Motor neuron (in vitro differentiated cells): ENCODE data around the gene CREB3L4. TPM values are rescaled to one million over a fixed set of nuclear protein-coding genes. Genes with fewer than 3 reads are reported as not detected.
"Not testable (repeated sequence)": the region's sequence is repeated elsewhere in the genome, so short reads cannot be mapped to it uniquely, and the experiment has no call there.

Experiments used
- ATAC-seq, 8 experiments: fragments of 200-7000 bp; cut with Tn5 transposase; replicated peaks in 6 of 8; 2 replicates each; pipeline ENCODE4 v1.8.0; 2021; ENCODE audit warnings: mild to moderate bottlenecking in 8 of 8, moderate library complexity in 8 of 8
- H3K27ac ChIP-seq, 2 donors: fragments of 250-450 bp; sonication (Bioruptor Pico); 2 replicates each; pipeline ENCODE4 v1.9.0; 2021; ENCODE audit warnings: antibody characterized with exemption in 2 of 2, mild to moderate bottlenecking in 2 of 2, moderate library complexity in 1 of 2
- H3K4me1 ChIP-seq, 2 donors: fragments of 250-450 bp; sonication (Bioruptor Pico); replicated peaks in 1 of 2; 2 replicates each; pipeline ENCODE4 v1.6.1; 2021; ENCODE audit warnings: antibody characterized with exemption in 2 of 2, mild to moderate bottlenecking in 2 of 2, moderate library complexity in 1 of 2
- H3K4me3 ChIP-seq, 5 donors: fragments of 250-450 bp; sonication (Bioruptor Pico); 2 replicates each; pipeline ENCODE4 v1.9.0; 2021; ENCODE audit warnings: antibody characterized with exemption in 5 of 5, mild to moderate bottlenecking in 5 of 5, moderate library complexity in 4 of 5
- WGBS, 10 experiments: fragments of 450-650 bp; shearing (Covaris generic); methylation state at CpG; one replicate each; pipeline ENCODE4 v1.0.0; 2022; 5-methylcytosine and 5-hydroxymethylcytosine counted together
- in situ Hi-C, 9 experiments: fragments of 400-800 bp; cut with MboI; loops; one replicate each; pipeline ENCODE4 v1.15.0; 2021; ENCODE audit warnings: low sequenced_read_pairs in 9 of 9, low pct_unique_long_range_greater_than_20kb in 2 of 9; ENCODE audit not compliant: unreplicated experiment in 9 of 9
- total RNA-seq, 8 experiments: library from RNA; unstranded; fragments of 300-600 nt; gene quantifications; 2 replicates each; pipeline versions ENCODE4 v1.2.3 to v1.2.4, GENCODE V29; 2022

The CREB3L4 gene
- total RNA-seq, 8 experiments from 2014 or later = 7.1 to 30.0 (median 19.5) TPM

DNA sequence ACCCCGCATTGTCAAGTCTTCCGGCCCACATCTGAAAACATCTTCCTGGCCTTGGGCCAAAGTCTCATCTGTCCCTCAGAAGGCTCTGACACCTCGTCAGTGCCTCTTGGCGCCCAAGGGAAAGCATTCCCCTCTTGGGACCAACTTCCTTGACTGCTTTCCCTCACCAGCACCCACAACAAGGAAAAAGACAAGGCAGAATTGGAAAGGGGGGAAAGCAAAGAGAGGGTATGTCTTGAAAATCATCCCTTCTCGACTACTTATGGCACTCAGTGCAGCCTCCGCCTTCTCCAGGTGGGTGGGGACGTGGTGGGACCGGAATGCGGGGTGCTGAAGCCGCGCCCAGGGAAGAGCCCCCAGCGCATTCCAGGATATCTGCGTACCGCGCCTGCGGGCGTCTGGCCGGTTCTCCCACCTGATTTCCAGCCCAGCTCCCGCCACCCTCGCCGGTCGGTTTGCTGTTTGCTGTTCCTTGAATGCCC is 3.8 kb upstream of the CREB3L4 start:
- Histone ChIP-seq H3K27ac (peak overlapping the region; percentile 54 to 82), H3K4me1 (peaks cover 28 to 31% of the 10 kb centered on the region in 2 donors), H3K4me3 (peak overlapping the region; percentile 61 to 81 (median 77))
- peak; percentile 1 to 19 (median 5) for ATAC-seq
- WGBS, 10 experiments = 0 to 11% (median 3%) methylated on average over 3 to 10 of the region's 22 CpGs; no CpG with 5 or more reads in 1 of the 10 experiments
- in situ Hi-C loops = loop anchor here in 1 of 9 experiments (25.0 kb wide), 1 partner anchor 302 kb away; the partner anchor contains the start of genes ILF2 and SNAPIN

DNA sequence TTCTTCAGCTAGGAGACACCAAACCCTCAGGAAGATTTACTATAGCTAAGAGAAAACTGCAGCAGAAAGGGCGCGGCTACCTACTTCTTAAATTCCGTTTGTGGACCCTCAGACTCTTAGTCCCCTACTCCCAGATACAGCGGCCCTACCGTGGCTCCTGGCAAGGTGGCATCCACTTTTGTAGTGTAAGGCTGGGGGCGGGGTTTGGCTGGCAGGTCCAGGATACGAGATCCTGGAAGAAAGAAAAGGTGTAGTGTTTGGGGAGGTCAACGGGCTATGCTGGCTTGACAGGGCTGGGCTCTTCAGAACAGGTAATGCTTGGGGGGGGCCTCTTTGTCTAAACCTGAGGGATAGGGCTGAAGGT is 280 bp downstream of the CREB3L4 start:
- 0 to 32% (median 9%) methylated on average over 1 to 8 of the region's 8 CpGs; no CpG with 5 or more reads in 4 of the 10 experiments for WGBS, 10 experiments
- peak overlapping the region; percentile 43 to 64 (median 54) for H3K4me3 ChIP-seq
- ATAC-seq = no peak
- peaks cover 14 to 15% of the 10 kb centered on the region in 2 donors for H3K4me1 ChIP-seq
- in situ Hi-C loops = loop anchor here in 1 of 9 experiments (25.0 kb wide), 1 partner anchor 306 kb away; the partner anchor contains the start of genes ILF2 and SNAPIN
- peak overlapping the region; percentile 73 to 83 for H3K27ac ChIP-seq

DNA sequence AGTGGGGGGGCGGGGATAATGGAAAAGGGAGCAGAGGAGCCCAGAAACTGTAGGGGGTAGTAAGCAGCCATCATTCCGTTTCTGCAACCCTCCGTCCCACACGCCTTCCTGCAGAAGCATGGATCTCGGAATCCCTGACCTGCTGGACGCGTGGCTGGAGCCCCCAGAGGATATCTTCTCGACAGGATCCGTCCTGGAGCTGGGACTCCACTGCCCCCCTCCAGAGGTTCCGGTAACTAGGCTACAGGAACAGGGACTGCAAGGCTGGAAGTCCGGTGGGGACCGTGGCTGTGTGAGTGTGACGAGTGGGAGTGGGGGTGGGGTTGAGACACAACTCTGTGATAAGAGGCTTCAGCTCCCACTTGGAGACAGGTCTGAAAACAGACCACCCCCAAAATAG is 706 bp downstream of the CREB3L4 start:
- 40 to 69% (median 43%) methylated on average over 1 to 8 of the region's 13 CpGs; no CpG with 5 or more reads in 6 of the 10 experiments for WGBS, 10 experiments
- Histone ChIP-seq H3K27ac (peak overlapping the region; percentile 73 to 83), H3K4me1 (peaks cover 14 to 15% of the 10 kb centered on the region in 2 donors), H3K4me3 (peak overlapping the region; percentile 43 to 64 (median 54))
- no peak for ATAC-seq
- in situ Hi-C loops = loop anchor here in 1 of 9 experiments (25.0 kb wide), 1 partner anchor 306 kb away; the partner anchor contains the start of genes ILF2 and SNAPIN

DNA sequence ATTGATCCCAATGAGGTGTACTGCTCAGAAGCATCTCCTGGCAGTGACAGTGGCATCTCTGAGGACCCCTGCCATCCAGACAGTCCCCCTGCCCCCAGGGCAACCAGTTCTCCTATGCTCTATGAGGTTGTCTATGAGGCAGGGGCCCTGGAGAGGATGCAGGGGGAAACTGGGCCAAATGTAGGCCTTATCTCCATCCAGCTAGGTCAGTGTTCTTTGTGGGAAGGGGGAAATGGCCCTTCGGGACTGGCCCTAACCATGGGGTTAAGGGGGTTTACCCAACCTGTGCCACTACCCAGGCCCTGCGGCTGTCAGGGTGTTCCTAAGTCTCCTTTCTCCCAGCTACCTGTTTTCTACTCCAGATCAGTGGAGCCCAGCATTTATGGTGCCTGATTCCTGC is 1.3 kb downstream of the CREB3L4 start:
- Histone ChIP-seq H3K4me1 (peaks cover 14 to 15% of the 10 kb centered on the region in 2 donors), H3K27ac (no peak overlapping the region), H3K4me3 (peak overlapping the region in 3 of 5 donors; percentile 52 to 64 (median 54))
- no peak for ATAC-seq
- 100% methylated on average over 1 to 2 of the region's 2 CpGs; no CpG with 5 or more reads in 7 of the 10 experiments for WGBS, 10 experiments
- in situ Hi-C loops = loop anchor here in 1 of 9 experiments (25.0 kb wide), 1 partner anchor 307 kb away; the partner anchor contains the start of genes ILF2 and SNAPIN

DNA sequence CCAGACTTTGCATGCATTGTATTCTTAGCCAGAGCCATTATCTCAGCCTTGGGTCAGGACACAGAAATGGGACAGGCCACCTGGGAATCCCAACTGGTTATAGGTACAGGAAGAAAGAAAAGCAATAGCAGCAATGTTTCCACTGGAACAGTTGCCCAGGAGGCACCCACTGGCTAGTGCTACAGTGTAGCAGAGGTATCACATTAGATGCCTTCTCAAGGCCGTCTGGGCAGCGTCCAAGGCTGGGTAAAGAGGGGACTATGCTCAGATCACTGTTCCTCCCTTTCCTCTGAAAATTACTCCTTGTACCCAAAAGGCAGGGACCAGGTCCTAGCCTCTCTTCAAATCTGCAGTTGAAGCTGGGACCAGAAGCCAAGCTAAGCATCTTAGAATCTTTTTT is 2.6 kb downstream of the CREB3L4 start:
- 70 to 100% (median 91%) methylated on average over 1 to 2 of the region's 2 CpGs; no CpG with 5 or more reads in 4 of the 10 experiments for WGBS, 10 experiments
- ATAC-seq = no peak
- Histone ChIP-seq H3K4me1 (peaks cover 7 to 9% of the 10 kb centered on the region in 2 donors), H3K27ac (no peak overlapping the region), H3K4me3 (no peak overlapping the region)
- in situ Hi-C loops = loop anchor here in 2 of 9 experiments (10.0 to 25.0 kb wide), 2 partner anchors 296 to 308 kb away; partner anchors contain the start of genes ILF2 (in 2 of the 2), NPR1 (in 1 of the 2) and SNAPIN (in 1 of the 2)

DNA sequence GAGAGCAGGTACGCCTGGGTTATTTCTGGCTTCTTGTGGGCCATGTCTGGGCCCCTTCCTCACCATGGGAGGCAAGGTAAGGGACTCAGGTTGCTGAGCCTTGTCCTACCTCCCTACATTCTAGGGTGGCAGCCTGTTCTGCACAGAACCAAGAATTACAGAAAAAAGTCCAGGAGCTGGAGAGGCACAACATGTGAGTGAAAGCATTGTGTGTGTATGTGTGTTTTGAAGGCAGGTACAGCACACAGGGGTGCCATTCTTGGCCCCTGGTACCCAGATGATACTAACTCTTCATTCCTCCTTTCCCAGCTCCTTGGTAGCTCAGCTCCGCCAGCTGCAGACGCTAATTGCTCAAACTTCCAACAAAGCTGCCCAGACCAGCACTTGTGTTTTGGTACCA is 5.4 kb downstream of the CREB3L4 start:
- no peak for ATAC-seq
- peaks cover 12 to 17% of the 10 kb centered on the region in 2 donors for H3K4me1 ChIP-seq
- in situ Hi-C loops = loop anchor here in 2 of 9 experiments (10.0 to 25.0 kb wide), 2 partner anchors 298 to 311 kb away; partner anchors contain the start of genes ILF2 (in 2 of the 2), NPR1 (in 1 of the 2) and SNAPIN (in 1 of the 2)
- 60 to 100% (median 100%) methylated on average over 1 to 3 of the region's 3 CpGs; no CpG with 5 or more reads in 3 of the 10 experiments for WGBS, 10 experiments
- H3K4me3 ChIP-seq = no peak overlapping the region
- no peak overlapping the region for H3K27ac ChIP-seq

DNA sequence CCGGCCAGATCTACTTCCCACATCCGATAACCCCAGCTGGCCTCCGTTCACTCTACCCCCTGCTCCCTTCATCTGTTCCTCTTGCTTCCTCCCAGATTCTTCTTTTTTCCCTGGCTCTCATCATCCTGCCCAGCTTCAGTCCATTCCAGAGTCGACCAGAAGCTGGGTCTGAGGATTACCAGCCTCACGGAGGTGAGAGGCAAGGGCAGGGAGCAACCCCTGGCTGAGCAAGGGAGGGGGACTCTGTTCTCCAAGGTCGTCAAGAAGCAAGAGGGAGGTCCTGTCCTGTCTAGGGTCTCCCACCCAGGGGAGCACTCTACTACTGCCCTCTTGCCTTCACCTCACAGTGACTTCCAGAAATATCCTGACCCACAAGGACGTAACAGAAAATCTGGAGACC is 5.8 kb downstream of the CREB3L4 start:
- ATAC-seq = no peak
- Histone ChIP-seq H3K4me3 (no peak overlapping the region), H3K4me1 (peaks cover 10 to 17% of the 10 kb centered on the region in 2 donors), H3K27ac (no peak overlapping the region)
- WGBS, 10 experiments = 79 to 100% (median 89%) methylated on average over 1 to 7 of the region's 7 CpGs; no CpG with 5 or more reads in 3 of the 10 experiments
- in situ Hi-C loops = loop anchor here in 2 of 9 experiments (10.0 to 25.0 kb wide), 2 partner anchors 299 to 311 kb away; partner anchors contain the start of genes ILF2 (in 2 of the 2), NPR1 (in 1 of the 2) and SNAPIN (in 1 of the 2)

DNA sequence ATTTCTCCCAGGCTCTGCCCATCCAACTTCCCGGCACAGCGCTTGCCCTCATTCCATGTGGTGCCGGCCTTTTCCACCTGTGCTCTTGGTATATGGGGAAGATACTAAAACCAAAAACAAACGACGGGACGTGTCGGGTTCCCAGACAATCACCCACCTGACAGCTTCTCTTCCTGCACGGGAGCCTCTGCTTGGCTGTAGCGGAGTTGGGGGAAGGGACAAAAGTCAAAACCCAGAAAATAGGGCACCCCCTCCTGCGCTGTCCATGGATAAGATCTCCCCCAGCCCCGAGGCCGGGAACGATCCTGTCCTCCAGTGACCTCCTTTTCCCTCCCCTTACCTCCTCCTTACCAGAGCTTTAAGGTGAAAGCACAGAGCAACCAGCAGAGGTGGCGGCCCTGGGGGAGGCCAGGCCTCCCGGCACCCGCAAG is 9.1 kb downstream of the CREB3L4 start:
- in situ Hi-C loops = loop anchor here in 6 of 9 experiments (10.0 to 25.0 kb wide), 5 partner anchors 290 to 615 kb away; partner anchors contain the start of genes NPR1 (in 3 of the 6), ILF2 (in 2 of the 6), S100A9 (in 1 of the 6) and SNAPIN (in 1 of the 6)
- peak overlapping the region; percentile 85 to 91 for H3K27ac ChIP-seq
- WGBS, 10 experiments = 0 to 11% (median 0%) methylated on average over 1 to 16 of the region's 16 CpGs; no CpG with 5 or more reads in 2 of the 10 experiments

DNA sequence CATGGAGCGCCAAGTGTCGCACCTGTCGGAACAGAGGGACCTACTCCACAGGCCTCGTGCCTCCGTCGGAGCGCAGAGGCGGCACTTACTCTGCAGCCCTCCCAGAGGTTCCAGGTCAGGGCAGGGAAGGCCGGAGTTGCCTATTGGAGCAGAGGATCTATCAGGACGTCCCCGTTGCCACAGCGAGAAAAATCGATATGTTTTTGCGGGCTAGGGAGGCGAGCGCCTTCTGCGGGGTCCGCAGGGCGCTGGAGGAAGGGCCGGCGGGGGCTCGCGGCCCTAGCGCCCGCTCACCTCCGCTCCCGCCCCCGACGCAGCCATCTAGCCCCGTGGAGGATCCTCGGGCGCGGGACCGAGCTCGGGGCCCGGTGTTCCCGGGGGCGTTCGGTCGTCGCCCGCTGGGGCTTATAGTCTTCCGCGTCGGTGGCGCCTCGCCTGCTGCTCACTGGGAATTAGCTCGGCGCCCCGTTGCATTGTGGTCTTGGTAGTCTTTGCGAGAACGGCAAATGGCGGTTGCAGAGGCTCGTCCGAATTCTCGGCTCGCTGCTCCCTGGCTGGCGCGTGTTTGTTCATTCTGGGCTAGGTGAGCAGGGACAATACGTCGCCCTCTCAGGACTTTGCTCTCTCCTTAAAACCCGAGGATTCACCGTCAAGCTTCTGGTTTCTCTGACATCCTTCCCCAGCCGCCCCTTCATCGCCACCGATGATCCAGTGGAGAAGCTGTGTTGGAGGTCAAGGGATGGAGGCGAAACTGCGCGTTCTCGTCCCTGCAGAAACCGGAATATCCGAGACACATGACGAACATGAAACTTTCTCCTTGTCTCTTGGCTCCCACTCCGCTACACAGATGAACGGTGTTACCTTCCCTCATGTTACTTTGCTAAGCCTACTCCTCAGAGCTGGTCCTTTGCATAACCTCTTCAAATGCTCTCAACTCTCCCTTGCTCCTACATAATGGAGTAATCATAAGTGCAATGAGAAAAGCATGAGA is 9.8 kb downstream of the CREB3L4 start, which contains the start of gene JTB:
TSS of gene JTB (minus strand) at position 425 of the 991 bp plus-strand sequence. CDS start at position 3, 422 bp downstream.
- in situ Hi-C loops = loop anchor here in 6 of 9 experiments (10.0 to 25.0 kb wide), 5 partner anchors 290 to 615 kb away; partner anchors contain the start of genes NPR1 (in 3 of the 6), ILF2 (in 2 of the 6), S100A9 (in 1 of the 6) and SNAPIN (in 1 of the 6)
- H3K4me3 ChIP-seq = peak within 1 kb of the TSS; percentile 53 to 95 (median 83)
- peaks cover 8 to 19% of the 10 kb centered on the region in 2 donors for H3K4me1 ChIP-seq
- 0 to 13% (median 0%) methylated on average over 2 to 35 of the region's 75 CpGs for WGBS, 10 experiments
- ATAC-seq = peak; percentile 88 to 93 (median 92)
- peak within 1 kb of the TSS; percentile 85 to 91 for H3K27ac ChIP-seq

More for the DNA sequence above, 9.1 kb downstream of the CREB3L4 start:
- Histone ChIP-seq H3K4me1 (peaks cover 8 to 19% of the 10 kb centered on the region in 2 donors), H3K4me3 (peak overlapping the region; percentile 53 to 95 (median 83))
- peak in 1 of 8 experiments; percentile 10 for ATAC-seq

DNA sequence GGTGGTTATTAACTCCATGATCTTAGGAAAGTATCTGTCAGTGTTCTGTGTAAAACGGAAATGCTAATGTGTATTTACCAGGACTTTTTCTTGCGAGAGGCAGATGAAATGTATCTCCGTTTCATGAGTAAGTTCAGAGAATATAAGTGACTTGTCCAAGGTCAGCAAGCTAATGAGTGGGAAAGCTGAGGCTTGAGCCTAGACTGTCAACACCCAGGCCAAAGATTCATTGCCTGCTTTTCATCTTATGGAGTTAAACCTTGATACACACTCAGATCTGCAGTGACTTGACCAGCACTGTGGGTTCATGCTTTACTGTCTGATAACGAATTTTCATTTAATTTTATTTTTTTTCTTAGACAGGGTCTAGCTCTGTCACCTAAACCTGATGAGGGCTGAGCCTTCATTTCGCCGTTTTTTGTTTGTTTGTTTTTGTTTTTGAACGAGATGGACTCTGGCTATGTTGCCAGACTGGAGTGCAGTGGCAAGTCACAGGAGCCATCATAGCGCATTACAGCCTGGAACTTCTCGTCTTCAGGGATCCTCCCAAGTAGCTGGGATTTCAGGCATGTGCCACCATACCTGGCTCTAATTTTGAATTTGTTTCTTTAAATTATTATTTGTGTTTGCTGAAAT is 10.7 kb downstream of the CREB3L4 start:
- WGBS, 10 experiments = 39 to 76% (median 63%) methylated on average over 2 to 9 of the region's 9 CpGs
- in situ Hi-C loops = loop anchor here in 6 of 9 experiments (10.0 to 25.0 kb wide), 5 partner anchors 291 to 616 kb away; partner anchors contain the start of genes NPR1 (in 3 of the 6), ILF2 (in 2 of the 6), S100A9 (in 1 of the 6) and SNAPIN (in 1 of the 6)
- no peak overlapping the region for H3K27ac ChIP-seq
- H3K4me3 ChIP-seq = peak overlapping the region; percentile 53 to 95 (median 83)
- no peak for ATAC-seq
- peaks cover 8 to 19% of the 10 kb centered on the region in 2 donors for H3K4me1 ChIP-seq

DNA sequence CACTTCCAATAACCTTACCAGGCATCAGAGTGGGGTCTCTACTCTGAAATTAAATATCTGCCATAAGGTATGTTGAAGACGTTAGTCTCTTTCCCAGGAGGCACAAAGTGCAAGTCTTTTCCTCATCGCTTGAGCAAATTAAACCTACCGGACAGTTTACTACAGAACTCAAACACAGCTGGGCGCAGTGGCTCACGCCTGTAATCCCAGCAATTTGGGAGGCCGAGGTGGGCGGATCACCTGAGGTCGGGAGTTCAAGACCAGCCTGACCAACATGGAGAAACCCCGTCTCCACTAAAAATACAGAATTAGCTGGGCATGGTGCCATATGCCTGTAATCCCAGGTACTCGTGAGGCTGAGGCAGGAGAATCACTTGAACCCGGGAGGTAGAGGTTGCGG is 11.4 kb downstream of the CREB3L4 start:
- H3K27ac ChIP-seq, H3K4me3 ChIP-seq, ATAC-seq: not testable (repeated sequence)
- peaks cover 8 to 19% of the 10 kb centered on the region in 2 donors for H3K4me1 ChIP-seq
- in situ Hi-C loops = loop anchor here in 6 of 9 experiments (10.0 to 25.0 kb wide), 5 partner anchors 292 to 617 kb away; partner anchors contain the start of genes NPR1 (in 3 of the 6), ILF2 (in 2 of the 6), S100A9 (in 1 of the 6) and SNAPIN (in 1 of the 6)
- WGBS, 10 experiments = 40 to 100% (median 96%) methylated on average over 1 to 11 of the region's 12 CpGs; no CpG with 5 or more reads in 1 of the 10 experiments
